Esophagus muscularis mucosa (tissue), 4 donors: ENCODE results near the gene GALNS. TPM values are rescaled to one million over a fixed set of nuclear protein-coding genes. Genes with fewer than 3 reads are reported as not detected.

Experiments used
- DNase-seq: peaks from one replicate; pipeline ENCODE4 v3.0.0-alpha.2; 2017; ENCODE audit errors: extremely low spot score
- H3K27ac ChIP-seq, 4 donors: fragments of 200-600 bp; sonication (generic); replicated peaks in 1 of 4; 1 replicate in 3 of 4; 2 replicates in 1 of 4; pipeline ENCODE4 v1.5.1; 2016 to 2019; ENCODE audit warnings: mild to moderate bottlenecking in 1 of 4
- H3K27me3 ChIP-seq, 4 donors: fragments of 200-600 bp; sonication (generic); one replicate each; pipeline versions ENCODE4 v1.5.1 to v1.6.0; 2016 to 2019
- H3K36me3 ChIP-seq, 4 donors: fragments of 200-600 bp; sonication (generic); one replicate each; pipeline ENCODE4 v1.5.1; 2016 to 2019
- H3K4me1 ChIP-seq, 4 donors: fragments of 200-600 bp; sonication (generic); one replicate each; pipeline ENCODE4 v1.5.1; 2016 to 2019
- H3K4me3 ChIP-seq, 4 donors: fragments of 200-600 bp; sonication (generic); 1 replicate in 2 of 4; 2 replicates in 2 of 4; pipeline ENCODE4 v1.5.1; 2016 to 2019; ENCODE audit warnings: mild to moderate bottlenecking in 4 of 4, moderate library complexity in 1 of 4
- H3K9me3 ChIP-seq, 4 donors: fragments of 200-600 bp; sonication (generic); 1 replicate in 3 of 4; 2 replicates in 1 of 4; pipeline ENCODE4 v1.5.1; 2016 to 2019
- EP300 ChIP-seq: sonication (generic); formaldehyde crosslinking; IDR thresholded peaks from one replicate; pipeline ENCODE4 v1.6.1; 2017; ENCODE audit warnings: antibody characterized with exemption
- POLR2A ChIP-seq: fragments of 450-650 bp; IDR thresholded peaks from one replicate; pipeline ENCODE4 v1.6.1; 2017; ENCODE audit warnings: antibody characterized with exemption, moderate library complexity, mild to moderate bottlenecking, low read depth
- POLR2AphosphoS5 ChIP-seq, 2 donors: sonication (generic); formaldehyde crosslinking; IDR thresholded peaks; one replicate each; pipeline ENCODE4 v1.6.1; 2017; ENCODE audit warnings: antibody characterized with exemption in 2 of 2
- WGBS: methylation state at CpG from one replicate; pipeline ENCODE4 v1.1.5; 2018; 5-methylcytosine and 5-hydroxymethylcytosine counted together
- intact Hi-C: fragments of 100-400 bp; cut with DNase I; formaldehyde crosslinking; loops from one replicate; pipeline ENCODE4 v1.15.1; 2023
- total RNA-seq, 4 donors: library from RNA; depleted of rRNA; stranded (reverse); fragments of >200 nt; gene quantifications; one replicate each; pipeline versions ENCODE4 v1.1.0 to v1.2.1, GENCODE V29; 2016
- TF ChIP-seq, protein P1 (sequence below), 3 experiments: fragments of 200-600 bp in 2 of 3; fragments of 450-650 bp in 1 of 3; sonication (generic) in 2 of 3; IDR thresholded peaks; one replicate each; pipeline ENCODE4 v1.5.1; 2017 to 2019; ENCODE audit warnings: antibody characterized with exemption in 3 of 3, mild to moderate bottlenecking in 2 of 3, moderate library complexity in 1 of 3

Gene GALNS
- total RNA-seq, 4 donors from 2014 or later, result 9.5 to 19.1 (median 11.0) TPM

DNA sequence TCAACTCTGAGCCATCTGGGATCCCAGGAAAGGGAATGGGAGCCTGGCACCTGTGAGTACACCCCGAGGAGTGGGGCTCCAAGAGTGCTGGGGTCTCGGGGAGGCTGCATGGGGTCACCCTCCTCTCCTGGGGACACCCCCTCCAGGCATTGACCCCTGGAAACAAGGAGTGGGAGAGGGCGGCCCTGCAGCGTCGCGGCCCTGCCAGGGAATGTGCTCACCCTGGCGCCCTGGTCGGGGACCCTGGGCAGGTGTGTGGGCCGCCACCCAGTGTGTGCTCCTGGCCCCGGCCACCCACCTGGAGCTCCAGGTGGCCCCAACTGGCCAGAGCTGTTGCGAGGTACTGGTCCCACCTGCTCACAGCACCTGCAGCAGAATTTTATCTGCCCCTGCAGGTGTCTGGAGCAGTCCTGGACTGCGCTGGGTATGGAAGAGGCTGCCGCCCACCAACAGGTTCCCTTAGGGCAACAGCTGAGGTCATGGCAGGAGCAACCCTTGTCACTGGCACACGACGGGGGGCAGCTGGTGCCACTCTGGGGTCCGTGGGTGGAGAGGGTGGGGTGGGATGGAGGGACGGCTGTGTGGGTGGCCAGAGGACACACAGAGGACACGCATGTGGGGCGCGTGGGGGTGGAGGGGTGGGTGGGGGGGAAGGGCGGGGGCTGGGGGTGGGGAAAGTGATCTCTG, 15.1 kb upstream of the GALNS start:
- TF ChIP-seq POLR2A (no peak), POLR2AphosphoS5 (IDR thresholded peaks at IDR 0.05) (no peak), EP300 (no peak)
- TF ChIP-seq, protein P1, sequence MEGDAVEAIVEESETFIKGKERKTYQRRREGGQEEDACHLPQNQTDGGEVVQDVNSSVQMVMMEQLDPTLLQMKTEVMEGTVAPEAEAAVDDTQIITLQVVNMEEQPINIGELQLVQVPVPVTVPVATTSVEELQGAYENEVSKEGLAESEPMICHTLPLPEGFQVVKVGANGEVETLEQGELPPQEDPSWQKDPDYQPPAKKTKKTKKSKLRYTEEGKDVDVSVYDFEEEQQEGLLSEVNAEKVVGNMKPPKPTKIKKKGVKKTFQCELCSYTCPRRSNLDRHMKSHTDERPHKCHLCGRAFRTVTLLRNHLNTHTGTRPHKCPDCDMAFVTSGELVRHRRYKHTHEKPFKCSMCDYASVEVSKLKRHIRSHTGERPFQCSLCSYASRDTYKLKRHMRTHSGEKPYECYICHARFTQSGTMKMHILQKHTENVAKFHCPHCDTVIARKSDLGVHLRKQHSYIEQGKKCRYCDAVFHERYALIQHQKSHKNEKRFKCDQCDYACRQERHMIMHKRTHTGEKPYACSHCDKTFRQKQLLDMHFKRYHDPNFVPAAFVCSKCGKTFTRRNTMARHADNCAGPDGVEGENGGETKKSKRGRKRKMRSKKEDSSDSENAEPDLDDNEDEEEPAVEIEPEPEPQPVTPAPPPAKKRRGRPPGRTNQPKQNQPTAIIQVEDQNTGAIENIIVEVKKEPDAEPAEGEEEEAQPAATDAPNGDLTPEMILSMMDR (IDR thresholded peaks at IDR 0.05), result no peak
- H3K36me3 ChIP-seq, result peaks cover 0 to 20% (median 0%) of the 10 kb centered on the region in 4 donors
- H3K27ac ChIP-seq, result no peak overlapping the region
- peaks cover 0 to 9% (median 0%) of the 10 kb centered on the region in 4 donors for H3K4me1 ChIP-seq
- peaks cover 0 to 68% (median 3%) of the 10 kb centered on the region in 4 donors for H3K27me3 ChIP-seq
- no peak overlapping the region for H3K4me3 ChIP-seq
- WGBS, result 76% methylated on average over 15 of the region's 21 CpGs
- intact Hi-C loops, result no loop called here
- H3K9me3 ChIP-seq, result no peaks in the 10 kb centered on the region
- DNase-seq, result no peak

DNA sequence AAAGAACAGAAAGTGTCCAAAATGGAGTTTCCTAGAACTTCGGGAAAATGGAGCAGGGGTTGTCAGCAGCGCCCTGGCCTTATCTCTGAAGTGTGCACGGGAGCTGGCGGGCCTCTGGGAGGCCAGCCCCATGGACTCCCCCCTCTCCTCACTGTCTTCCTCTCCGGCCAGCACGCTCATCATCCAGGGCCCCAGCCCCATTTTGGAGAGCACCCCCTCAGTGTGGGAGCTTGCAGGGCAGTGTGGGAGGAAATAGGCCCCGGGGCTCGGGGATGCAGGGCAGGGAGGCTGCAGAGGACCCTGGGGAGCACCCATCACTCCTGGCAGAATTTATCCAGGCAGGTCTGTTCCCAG, 14.6 kb upstream of the GALNS start:
- H3K27me3 ChIP-seq, result peaks cover 0 to 69% (median 3%) of the 10 kb centered on the region in 4 donors

DNA sequence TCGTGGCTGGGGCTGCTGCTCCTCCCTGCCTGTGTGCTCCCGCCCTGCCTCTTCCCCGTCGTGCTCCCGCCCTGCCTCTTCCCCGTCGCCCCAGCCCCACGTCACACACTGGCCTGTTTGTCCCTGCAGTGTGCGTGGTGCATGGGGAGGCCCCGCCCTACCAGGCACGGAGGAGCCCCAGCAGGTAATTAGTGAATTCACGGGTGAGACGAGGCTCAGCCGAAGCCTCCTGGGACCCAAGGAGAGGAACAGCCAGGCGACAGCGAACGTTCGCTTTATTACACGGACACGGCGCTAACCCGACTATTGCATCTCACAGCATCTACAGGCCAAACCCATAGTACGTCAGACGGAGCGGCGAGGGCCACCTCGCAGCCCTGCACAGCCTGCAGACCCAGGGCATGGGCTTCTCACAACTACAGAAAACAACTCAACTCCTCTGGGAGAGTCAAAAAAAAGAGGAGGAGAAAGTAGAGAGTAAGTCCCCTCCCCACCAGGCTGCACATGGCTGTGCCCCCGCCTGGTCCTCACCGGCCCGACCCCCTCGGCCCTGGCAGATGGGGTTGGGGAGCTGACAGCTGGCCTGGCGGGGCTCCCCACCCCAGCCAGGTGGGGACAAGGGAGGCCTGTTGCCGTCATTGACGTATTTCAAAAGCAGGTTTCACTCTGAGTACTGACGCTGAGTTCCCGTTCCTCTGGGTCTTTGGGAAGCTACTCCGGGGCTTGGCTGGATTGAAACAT, 14.0 kb upstream of the GALNS start:
- intact Hi-C loops, result no loop called here

More for the DNA sequence above, 14.6 kb upstream of the GALNS start:
- 62% methylated on average over 4 of the region's 8 CpGs for WGBS
- intact Hi-C loops, result no loop called here
- H3K4me3 ChIP-seq, result peak overlapping the region in 1 of 4 donors; percentile 21
- no peaks in the 10 kb centered on the region for H3K9me3 ChIP-seq
- DNase-seq, result no peak
- no peak for TF ChIP-seq POLR2AphosphoS5 (IDR thresholded peaks at IDR 0.05)
- TF ChIP-seq EP300, result no peak
- TF ChIP-seq POLR2A, result no peak
- H3K4me1 ChIP-seq, result peaks cover 0 to 9% (median 0%) of the 10 kb centered on the region in 4 donors
- H3K36me3 ChIP-seq, result peaks cover 0 to 14% (median 0%) of the 10 kb centered on the region in 4 donors
- no peak overlapping the region for H3K27ac ChIP-seq

DNA sequence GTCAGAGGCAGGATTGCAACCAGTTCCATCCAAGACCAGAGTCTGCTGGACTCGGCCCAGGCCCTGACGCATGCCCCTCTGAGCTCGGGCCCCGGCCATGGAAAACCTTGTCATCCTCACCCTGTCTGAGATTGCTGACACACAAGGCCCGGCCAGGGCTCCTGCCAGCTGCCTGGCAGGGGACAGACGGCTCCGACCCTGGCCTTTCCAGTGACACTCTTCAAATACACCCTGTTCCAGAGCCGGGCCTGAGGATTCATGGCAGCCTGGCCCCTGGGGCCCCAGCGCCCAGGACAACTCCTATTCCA, 12.9 kb upstream of the GALNS start:
- TF ChIP-seq, protein P1 (IDR thresholded peaks at IDR 0.05), result no peak
- TF ChIP-seq POLR2A (no peak), EP300 (no peak), POLR2AphosphoS5 (IDR thresholded peaks at IDR 0.05) (no peak)
- no peak overlapping the region for H3K27ac ChIP-seq
- H3K27me3 ChIP-seq, result peaks cover 0 to 80% (median 3%) of the 10 kb centered on the region in 4 donors
- DNase-seq, result no peak
- 75% methylated on average over 7 of the region's 9 CpGs for WGBS
- peaks cover 0 to 3% (median 0%) of the 10 kb centered on the region in 4 donors for H3K36me3 ChIP-seq
- peaks cover 0 to 9% (median 0%) of the 10 kb centered on the region in 4 donors for H3K4me1 ChIP-seq
- H3K9me3 ChIP-seq, result no peaks in the 10 kb centered on the region
- intact Hi-C loops, result no loop called here
- no peak overlapping the region for H3K4me3 ChIP-seq

More for the DNA sequence above, 14.0 kb upstream of the GALNS start:
- TF ChIP-seq EP300 (no peak), POLR2A (no peak), POLR2AphosphoS5 (IDR thresholded peaks at IDR 0.05) (no peak)
- TF ChIP-seq, protein P1 (IDR thresholded peaks at IDR 0.05), result no peak
- no peak for DNase-seq
- no peaks in the 10 kb centered on the region for H3K9me3 ChIP-seq
- peaks cover 0 to 9% (median 0%) of the 10 kb centered on the region in 4 donors for H3K4me1 ChIP-seq
- peak overlapping the region in 2 of 4 donors; percentile 7 to 21 for H3K4me3 ChIP-seq
- peaks cover 0 to 9% (median 0%) of the 10 kb centered on the region in 4 donors for H3K36me3 ChIP-seq
- WGBS, result 47% methylated on average over 10 of the region's 37 CpGs
- peaks cover 0 to 74% (median 3%) of the 10 kb centered on the region in 4 donors for H3K27me3 ChIP-seq
- no peak overlapping the region for H3K27ac ChIP-seq

DNA sequence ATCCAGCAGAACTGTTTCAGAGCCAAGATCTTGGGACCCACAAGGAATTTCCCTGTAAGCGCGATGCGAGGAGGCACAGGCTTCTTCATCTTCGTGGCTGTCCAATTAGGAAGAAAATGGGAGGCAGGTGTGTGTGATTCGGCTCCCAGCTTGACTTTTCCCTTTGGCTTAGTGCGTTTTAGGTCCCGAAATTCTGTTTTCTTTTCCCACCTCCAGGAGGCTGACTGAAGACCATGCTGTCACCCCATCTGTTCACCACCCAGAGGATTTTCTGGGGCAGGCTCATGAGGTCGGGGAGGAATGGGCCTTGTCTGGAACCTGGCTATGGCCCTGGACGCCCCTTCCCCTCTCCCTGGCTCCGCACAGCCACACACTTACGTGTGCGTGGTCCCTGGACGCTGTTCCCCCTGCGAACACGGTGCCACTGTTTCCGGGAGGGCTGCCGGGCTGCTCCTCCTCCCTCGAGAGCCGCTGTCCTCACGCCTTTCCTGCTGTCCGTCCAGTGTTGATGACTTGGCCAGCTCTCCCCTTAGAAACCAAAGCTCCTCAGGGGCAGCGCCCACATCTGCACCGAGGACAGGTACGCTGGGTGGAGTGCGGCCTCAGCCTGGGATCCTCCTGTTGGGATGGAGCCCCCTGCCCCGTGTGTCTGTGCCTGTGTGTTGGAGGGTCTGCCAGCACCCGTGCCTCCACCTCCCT, 12.4 kb upstream of the GALNS start:
- peaks cover 0 to 9% (median 0%) of the 10 kb centered on the region in 4 donors for H3K4me1 ChIP-seq
- TF ChIP-seq EP300 (no peak), POLR2AphosphoS5 (IDR thresholded peaks at IDR 0.05) (no peak), POLR2A (no peak)
- TF ChIP-seq, protein P1 (IDR thresholded peaks at IDR 0.05), result no peak
- H3K9me3 ChIP-seq, result no peaks in the 10 kb centered on the region
- H3K27ac ChIP-seq, result no peak overlapping the region
- no peaks in the 10 kb centered on the region for H3K36me3 ChIP-seq
- peaks cover 0 to 80% (median 3%) of the 10 kb centered on the region in 4 donors for H3K27me3 ChIP-seq
- DNase-seq, result no peak
- H3K4me3 ChIP-seq, result no peak overlapping the region
- WGBS, result 84% methylated on average over 21 of the region's 27 CpGs
- intact Hi-C loops, result no loop called here
